ENCODE results near the gene HES3.

GRCh38 chr1:6241887-6242740 is 1.9 kb upstream of the HES3 start:
- TF ChIP-seq RUNX3 (IDR thresholded peaks at IDR 0.05; ENCODE audit: low read length): no peak
- no peak for TF ChIP-seq CTCF (IDR thresholded peaks at IDR 0.05 in 2 of 3, conservative IDR thresholded peaks at IDR 0.05 in 1 of 3; ENCODE audit: control insufficient read depth in 2 of 3, extremely low read depth in 1 of 3, insufficient read depth in 1 of 3, low read depth in 3 of 3, low read length in 3 of 3)
- TF ChIP-seq TAF1 (IDR thresholded peaks at IDR 0.05; ENCODE audit: borderline replicate concordance, low read depth, low read length): no peak
- TF ChIP-seq RFX5 (IDR thresholded peaks at IDR 0.05; ENCODE audit: low read depth, low read length): no peak
- TF ChIP-seq EZH2 (IDR thresholded peaks at IDR 0.05; ENCODE audit: borderline replicate concordance, control insufficient read depth, low read depth, low read length): no peak
- no peak for TF ChIP-seq ESRRA (IDR thresholded peaks at IDR 0.05; ENCODE audit: low read length)
- no peak for TF ChIP-seq ZNF274 (IDR thresholded peaks at IDR 0.05; ENCODE audit: insufficient read depth, insufficient read length)
- no peak for TF ChIP-seq JUNB (IDR thresholded peaks at IDR 0.05)

All from GM12878 (cell line).